Measurements from ENCODE around the gene RBL1. TPM values are rescaled to one million over a fixed set of nuclear protein-coding genes. Genes with fewer than 3 reads are reported as not detected.

Gene RBL1
- polyA plus RNA-seq, 1 donor from 2014 or later = 5.1 TPM

DNA sequence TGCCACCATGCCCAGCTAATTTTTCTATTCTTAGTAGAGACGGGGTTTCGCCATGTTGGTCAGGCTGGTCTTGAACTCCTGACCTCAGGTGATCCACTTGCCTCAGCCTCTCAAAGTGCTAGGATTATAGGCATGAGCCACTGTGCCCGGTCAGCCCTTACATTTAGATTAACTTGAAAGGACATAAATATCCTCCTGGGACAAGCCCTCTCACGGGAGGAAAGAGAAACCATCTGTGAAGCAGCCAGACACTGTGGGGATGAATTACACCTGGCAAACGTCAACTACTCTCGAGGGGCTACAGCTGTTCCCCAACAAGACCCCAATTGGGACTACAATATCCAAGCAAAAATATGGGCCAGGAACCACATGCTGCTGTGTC, 111.5 kb downstream of the RBL1 start:
- H3K9me3 ChIP-seq (ENCODE audit: low read length) = no peaks in the 10 kb centered on the region
- no peaks in the 10 kb centered on the region for H3K9me2 ChIP-seq (ENCODE audit: insufficient read depth, low read length)
- no peaks in the 10 kb centered on the region for H3K27me3 ChIP-seq (ENCODE audit: insufficient read depth, low read depth, low read length)
- no peak overlapping the region for H3K4me2 ChIP-seq (ENCODE audit: low read length)
- H3F3A ChIP-seq (ENCODE audit: insufficient read depth, low read length, poor library complexity, severe bottlenecking) = no peaks in the 10 kb centered on the region
- H2AFZ ChIP-seq (ENCODE audit: low read depth, low read length) = no peak overlapping the region
- no peaks in the 10 kb centered on the region for H3K36me3 ChIP-seq (ENCODE audit: insufficient read depth, low read length)
- no peaks in the 10 kb centered on the region for H3K79me2 ChIP-seq (replicated peaks; ENCODE audit: insufficient read depth, low read length)
- H3K9ac ChIP-seq (ENCODE audit: low read length) = no peak overlapping the region
- H3K27ac ChIP-seq (ENCODE audit: low read length) = no peak overlapping the region
- TF ChIP-seq, protein P1, sequence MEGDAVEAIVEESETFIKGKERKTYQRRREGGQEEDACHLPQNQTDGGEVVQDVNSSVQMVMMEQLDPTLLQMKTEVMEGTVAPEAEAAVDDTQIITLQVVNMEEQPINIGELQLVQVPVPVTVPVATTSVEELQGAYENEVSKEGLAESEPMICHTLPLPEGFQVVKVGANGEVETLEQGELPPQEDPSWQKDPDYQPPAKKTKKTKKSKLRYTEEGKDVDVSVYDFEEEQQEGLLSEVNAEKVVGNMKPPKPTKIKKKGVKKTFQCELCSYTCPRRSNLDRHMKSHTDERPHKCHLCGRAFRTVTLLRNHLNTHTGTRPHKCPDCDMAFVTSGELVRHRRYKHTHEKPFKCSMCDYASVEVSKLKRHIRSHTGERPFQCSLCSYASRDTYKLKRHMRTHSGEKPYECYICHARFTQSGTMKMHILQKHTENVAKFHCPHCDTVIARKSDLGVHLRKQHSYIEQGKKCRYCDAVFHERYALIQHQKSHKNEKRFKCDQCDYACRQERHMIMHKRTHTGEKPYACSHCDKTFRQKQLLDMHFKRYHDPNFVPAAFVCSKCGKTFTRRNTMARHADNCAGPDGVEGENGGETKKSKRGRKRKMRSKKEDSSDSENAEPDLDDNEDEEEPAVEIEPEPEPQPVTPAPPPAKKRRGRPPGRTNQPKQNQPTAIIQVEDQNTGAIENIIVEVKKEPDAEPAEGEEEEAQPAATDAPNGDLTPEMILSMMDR (IDR thresholded peaks at IDR 0.05; ENCODE audit: poor library complexity, severe bottlenecking) = no peak
- TF ChIP-seq MXI1 (conservative IDR thresholded peaks at IDR 0.05; ENCODE audit: poor library complexity, severe bottlenecking) (no peak), SMC3 (conservative IDR thresholded peaks at IDR 0.05; ENCODE audit: poor library complexity) (no peak)
- no peak overlapping the region for H3K4me3 ChIP-seq (ENCODE audit: low read length)
- no peaks in the 10 kb centered on the region for H4K20me1 ChIP-seq (ENCODE audit: insufficient read depth)

DNA sequence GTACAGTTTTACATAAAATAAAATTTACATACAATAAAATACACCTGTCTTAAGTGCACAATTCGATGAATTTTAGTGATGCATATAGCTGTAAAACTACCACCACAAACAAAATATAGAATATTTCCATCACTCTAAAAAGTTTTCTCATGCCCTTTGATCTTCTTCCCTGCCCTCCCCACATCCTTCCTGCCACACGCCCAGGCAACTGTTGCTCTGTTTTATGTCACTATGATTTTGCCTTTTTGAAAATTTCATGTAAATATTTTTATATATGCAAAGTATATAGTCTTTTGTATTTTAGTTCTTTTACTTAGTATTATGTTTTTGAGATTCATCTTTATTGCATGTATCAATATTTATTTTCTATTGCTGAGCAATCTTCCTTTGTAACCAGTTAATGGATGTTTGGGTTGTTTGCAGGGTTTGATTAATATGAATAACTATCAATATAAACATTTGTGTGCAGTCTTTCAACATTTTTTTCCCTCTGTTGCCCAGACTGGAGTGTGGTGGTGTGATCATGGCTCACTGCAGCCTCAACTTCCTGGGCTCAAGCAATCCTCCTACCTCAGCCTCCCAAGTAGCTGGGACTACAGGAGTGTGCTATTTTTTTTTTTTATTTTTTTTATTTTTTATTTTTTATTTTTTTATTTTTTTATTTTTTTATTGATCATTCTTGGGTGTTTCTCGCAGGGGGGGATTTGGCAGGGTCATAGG, 120.5 kb downstream of the RBL1 start:
- Histone ChIP-seq H3K9me3 (ENCODE audit: low read length) (no peaks in the 10 kb centered on the region), H3K9me2 (ENCODE audit: insufficient read depth, low read length) (no peaks in the 10 kb centered on the region), H3K36me3 (ENCODE audit: insufficient read depth, low read length) (no peaks in the 10 kb centered on the region), H3K27me3 (ENCODE audit: insufficient read depth, low read depth, low read length) (no peaks in the 10 kb centered on the region), H3K4me2 (ENCODE audit: low read length) (no peak overlapping the region), H3K9ac (ENCODE audit: low read length) (no peak overlapping the region), H3K79me2 (replicated peaks; ENCODE audit: insufficient read depth, low read length) (no peaks in the 10 kb centered on the region), H2AFZ (ENCODE audit: low read depth, low read length) (no peak overlapping the region), H3K4me3 (ENCODE audit: low read length) (no peak overlapping the region), H4K20me1 (ENCODE audit: insufficient read depth) (no peaks in the 10 kb centered on the region), H3F3A (ENCODE audit: insufficient read depth, low read length, poor library complexity, severe bottlenecking) (no peaks in the 10 kb centered on the region), H3K27ac (ENCODE audit: low read length) (no peak overlapping the region)
- TF ChIP-seq POLR2AphosphoS5 (IDR thresholded peaks at IDR 0.05) (no peak), EZH2 (IDR thresholded peaks at IDR 0.05; ENCODE audit: borderline replicate concordance, insufficient read depth, low read length, poor library complexity, severe bottlenecking) (no peak), SMC3 (conservative IDR thresholded peaks at IDR 0.05; ENCODE audit: poor library complexity) (no peak), EP300 (conservative IDR thresholded peaks at IDR 0.05; ENCODE audit: poor library complexity, severe bottlenecking) (no peak), RAD21 (conservative IDR thresholded peaks at IDR 0.05) (no peak), TAF1 (IDR thresholded peaks at IDR 0.05; ENCODE audit: low read depth) (no peak), MXI1 (conservative IDR thresholded peaks at IDR 0.05; ENCODE audit: poor library complexity, severe bottlenecking) (no peak)
- TF ChIP-seq, protein P1 (IDR thresholded peaks at IDR 0.05; ENCODE audit: poor library complexity, severe bottlenecking) = no peak
- TF ChIP-seq, protein P2, sequence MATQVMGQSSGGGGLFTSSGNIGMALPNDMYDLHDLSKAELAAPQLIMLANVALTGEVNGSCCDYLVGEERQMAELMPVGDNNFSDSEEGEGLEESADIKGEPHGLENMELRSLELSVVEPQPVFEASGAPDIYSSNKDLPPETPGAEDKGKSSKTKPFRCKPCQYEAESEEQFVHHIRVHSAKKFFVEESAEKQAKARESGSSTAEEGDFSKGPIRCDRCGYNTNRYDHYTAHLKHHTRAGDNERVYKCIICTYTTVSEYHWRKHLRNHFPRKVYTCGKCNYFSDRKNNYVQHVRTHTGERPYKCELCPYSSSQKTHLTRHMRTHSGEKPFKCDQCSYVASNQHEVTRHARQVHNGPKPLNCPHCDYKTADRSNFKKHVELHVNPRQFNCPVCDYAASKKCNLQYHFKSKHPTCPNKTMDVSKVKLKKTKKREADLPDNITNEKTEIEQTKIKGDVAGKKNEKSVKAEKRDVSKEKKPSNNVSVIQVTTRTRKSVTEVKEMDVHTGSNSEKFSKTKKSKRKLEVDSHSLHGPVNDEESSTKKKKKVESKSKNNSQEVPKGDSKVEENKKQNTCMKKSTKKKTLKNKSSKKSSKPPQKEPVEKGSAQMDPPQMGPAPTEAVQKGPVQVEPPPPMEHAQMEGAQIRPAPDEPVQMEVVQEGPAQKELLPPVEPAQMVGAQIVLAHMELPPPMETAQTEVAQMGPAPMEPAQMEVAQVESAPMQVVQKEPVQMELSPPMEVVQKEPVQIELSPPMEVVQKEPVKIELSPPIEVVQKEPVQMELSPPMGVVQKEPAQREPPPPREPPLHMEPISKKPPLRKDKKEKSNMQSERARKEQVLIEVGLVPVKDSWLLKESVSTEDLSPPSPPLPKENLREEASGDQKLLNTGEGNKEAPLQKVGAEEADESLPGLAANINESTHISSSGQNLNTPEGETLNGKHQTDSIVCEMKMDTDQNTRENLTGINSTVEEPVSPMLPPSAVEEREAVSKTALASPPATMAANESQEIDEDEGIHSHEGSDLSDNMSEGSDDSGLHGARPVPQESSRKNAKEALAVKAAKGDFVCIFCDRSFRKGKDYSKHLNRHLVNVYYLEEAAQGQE (IDR thresholded peaks at IDR 0.05; ENCODE audit: borderline replicate concordance) = no peak

Data from neural cell (in vitro differentiated cells).